Measurements from ENCODE around the gene VARS1. TPM values are rescaled to one million over a fixed set of nuclear protein-coding genes. Genes with fewer than 3 reads are reported as not detected.

VARS1 gene
- total and polyA plus RNA-seq, 2 donors (not counting 1 experiment from before 2014, with no cell fraction given), result 16.0 to 53.5 TPM

GRCh38 chr6:31784098-31784925 lies 11.2 kb downstream of the VARS1 start:
- Histone ChIP-seq H4K20me1 (ENCODE audit: control insufficient read depth, extremely low read depth, insufficient read depth, low read length) (no peaks in the 10 kb centered on the region), H3K27me3 (ENCODE audit: control insufficient read depth, insufficient read depth, low read length) (no peaks in the 10 kb centered on the region), H2AFZ (ENCODE audit: low read length) (no peak overlapping the region), H3K4me2 (ENCODE audit: extremely low read depth, insufficient read depth, low read length) (no peak overlapping the region), H3K27ac (ENCODE audit: insufficient read depth, low read length) (no peak overlapping the region), H3K4me1 (ENCODE audit: control insufficient read depth, extremely low read depth, insufficient read depth, low read length) (no peaks in the 10 kb centered on the region), H3K36me3 (ENCODE audit: control insufficient read depth, insufficient read depth, low read length) (peaks cover 23% of the 10 kb centered on the region), H3K9ac (ENCODE audit: insufficient read depth, low read length) (no peak overlapping the region), H3K79me2 (ENCODE audit: control insufficient read depth, insufficient read depth, low read length) (no peaks in the 10 kb centered on the region), H3K9me3 (ENCODE audit: control insufficient read depth, insufficient read depth, low read depth, low read length) (no peaks in the 10 kb centered on the region), H3K4me3 (replicated peaks in 1 of 4; ENCODE audit: control extremely low read depth in 1 of 4, insufficient read depth in 1 of 4, low read depth in 3 of 4, low read length in 4 of 4) (no peak overlapping the region)
- no peak for DNase-seq (ENCODE audit: low read depth in 2 of 2)
- TF ChIP-seq, protein P1, sequence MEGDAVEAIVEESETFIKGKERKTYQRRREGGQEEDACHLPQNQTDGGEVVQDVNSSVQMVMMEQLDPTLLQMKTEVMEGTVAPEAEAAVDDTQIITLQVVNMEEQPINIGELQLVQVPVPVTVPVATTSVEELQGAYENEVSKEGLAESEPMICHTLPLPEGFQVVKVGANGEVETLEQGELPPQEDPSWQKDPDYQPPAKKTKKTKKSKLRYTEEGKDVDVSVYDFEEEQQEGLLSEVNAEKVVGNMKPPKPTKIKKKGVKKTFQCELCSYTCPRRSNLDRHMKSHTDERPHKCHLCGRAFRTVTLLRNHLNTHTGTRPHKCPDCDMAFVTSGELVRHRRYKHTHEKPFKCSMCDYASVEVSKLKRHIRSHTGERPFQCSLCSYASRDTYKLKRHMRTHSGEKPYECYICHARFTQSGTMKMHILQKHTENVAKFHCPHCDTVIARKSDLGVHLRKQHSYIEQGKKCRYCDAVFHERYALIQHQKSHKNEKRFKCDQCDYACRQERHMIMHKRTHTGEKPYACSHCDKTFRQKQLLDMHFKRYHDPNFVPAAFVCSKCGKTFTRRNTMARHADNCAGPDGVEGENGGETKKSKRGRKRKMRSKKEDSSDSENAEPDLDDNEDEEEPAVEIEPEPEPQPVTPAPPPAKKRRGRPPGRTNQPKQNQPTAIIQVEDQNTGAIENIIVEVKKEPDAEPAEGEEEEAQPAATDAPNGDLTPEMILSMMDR (conservative IDR thresholded peaks at IDR 0.05 in 1 of 2, IDR thresholded peaks at IDR 0.05 in 1 of 2; ENCODE audit: low read depth in 1 of 2, low read length in 2 of 2), result no peak
- no peak for TF ChIP-seq EZH2 (IDR thresholded peaks at IDR 0.05; ENCODE audit: low read length, missing control alignments)

DNA sequence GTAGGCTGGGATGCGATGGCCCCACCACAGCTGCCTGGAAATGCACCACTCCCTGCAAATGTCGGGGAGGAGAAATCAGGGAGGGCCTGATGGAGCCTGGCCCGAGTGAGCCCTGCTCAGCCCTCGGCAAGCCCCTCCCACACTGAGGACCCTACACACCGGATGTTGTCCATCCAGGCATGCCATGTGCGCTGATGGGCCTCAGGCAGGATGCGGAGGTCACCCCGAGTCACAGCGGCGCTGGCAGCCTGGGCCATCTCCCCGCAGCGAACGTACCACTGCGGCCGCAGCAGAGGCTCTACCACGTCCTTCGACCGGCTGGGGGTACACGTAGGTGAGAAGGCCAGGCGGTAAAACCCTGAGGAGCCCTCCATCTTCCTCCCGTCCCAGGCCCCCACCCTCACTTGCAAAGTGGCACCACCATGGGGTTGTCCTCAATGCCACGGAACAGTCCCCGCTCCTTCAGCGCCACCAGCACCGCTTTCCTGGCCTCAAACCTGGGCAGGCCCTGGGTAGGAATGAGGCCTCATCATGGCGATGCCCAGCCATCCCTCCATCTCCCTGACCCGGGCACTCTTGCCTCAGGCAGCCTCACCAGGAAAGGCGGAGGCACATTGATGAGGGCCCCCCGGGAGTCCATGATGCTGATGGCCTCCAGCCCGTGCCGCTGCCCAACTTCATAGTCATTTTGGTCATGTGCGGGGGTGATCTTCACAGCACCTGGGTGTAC lies 13.3 kb downstream of the VARS1 start:
- no peak for DNase-seq (ENCODE audit: low read depth in 2 of 2)
- H3K27ac ChIP-seq (ENCODE audit: insufficient read depth, low read length), result no peak overlapping the region
- no peak overlapping the region for H3K4me3 ChIP-seq (replicated peaks in 1 of 4; ENCODE audit: control extremely low read depth in 1 of 4, insufficient read depth in 1 of 4, low read depth in 3 of 4, low read length in 4 of 4)
- H3K36me3 ChIP-seq (ENCODE audit: control insufficient read depth, insufficient read depth, low read length), result peaks cover 27% of the 10 kb centered on the region
- peaks cover 2% of the 10 kb centered on the region for H3K4me1 ChIP-seq (ENCODE audit: control insufficient read depth, extremely low read depth, insufficient read depth, low read length)
- no peak for TF ChIP-seq EZH2 (IDR thresholded peaks at IDR 0.05; ENCODE audit: low read length, missing control alignments)
- TF ChIP-seq, protein P1 (conservative IDR thresholded peaks at IDR 0.05 in 1 of 2, IDR thresholded peaks at IDR 0.05 in 1 of 2; ENCODE audit: low read depth in 1 of 2, low read length in 2 of 2), result no peak
- no peaks in the 10 kb centered on the region for H3K9me3 ChIP-seq (ENCODE audit: control insufficient read depth, insufficient read depth, low read depth, low read length)
- H3K27me3 ChIP-seq (ENCODE audit: control insufficient read depth, insufficient read depth, low read length), result no peaks in the 10 kb centered on the region
- H3K4me2 ChIP-seq (ENCODE audit: extremely low read depth, insufficient read depth, low read length), result no peak overlapping the region
- H4K20me1 ChIP-seq (ENCODE audit: control insufficient read depth, extremely low read depth, insufficient read depth, low read length), result no peaks in the 10 kb centered on the region
- no peak overlapping the region for H2AFZ ChIP-seq (ENCODE audit: low read length)
- H3K9ac ChIP-seq (ENCODE audit: insufficient read depth, low read length), result no peak overlapping the region
- no peaks in the 10 kb centered on the region for H3K79me2 ChIP-seq (ENCODE audit: control insufficient read depth, insufficient read depth, low read length)
